ENCODE measurements around the gene AOPEP. TPM values are rescaled to one million over a fixed set of nuclear protein-coding genes. Genes with fewer than 3 reads are reported as not detected.

AOPEP gene
- polyA plus RNA-seq, 1 donor from 2014 or later, result 10.0 TPM

DNA sequence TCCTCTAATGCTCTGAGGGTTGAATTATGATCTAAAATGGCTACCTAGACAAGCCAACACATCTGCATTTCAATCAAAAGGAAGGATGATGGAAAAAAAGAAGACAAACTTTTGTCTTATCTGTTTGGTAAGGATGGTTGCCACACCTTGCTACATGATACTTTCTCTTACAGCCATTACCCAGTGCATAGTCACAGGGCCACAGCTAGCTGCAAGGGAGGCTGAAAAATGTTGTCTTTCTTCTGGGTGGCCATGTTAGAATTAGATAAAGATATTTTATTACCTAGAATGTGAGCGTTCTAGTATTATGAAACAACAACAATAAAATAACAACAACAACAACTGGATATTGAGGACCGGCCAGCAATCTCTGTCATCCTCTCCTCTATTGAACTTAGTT, 4.7 kb upstream of the AOPEP start:
- TF ChIP-seq EP300 (conservative IDR thresholded peaks at IDR 0.05; ENCODE audit: poor library complexity, severe bottlenecking), result no peak
- no peak for TF ChIP-seq TAF1 (IDR thresholded peaks at IDR 0.05; ENCODE audit: low read depth)
- TF ChIP-seq, protein P1, sequence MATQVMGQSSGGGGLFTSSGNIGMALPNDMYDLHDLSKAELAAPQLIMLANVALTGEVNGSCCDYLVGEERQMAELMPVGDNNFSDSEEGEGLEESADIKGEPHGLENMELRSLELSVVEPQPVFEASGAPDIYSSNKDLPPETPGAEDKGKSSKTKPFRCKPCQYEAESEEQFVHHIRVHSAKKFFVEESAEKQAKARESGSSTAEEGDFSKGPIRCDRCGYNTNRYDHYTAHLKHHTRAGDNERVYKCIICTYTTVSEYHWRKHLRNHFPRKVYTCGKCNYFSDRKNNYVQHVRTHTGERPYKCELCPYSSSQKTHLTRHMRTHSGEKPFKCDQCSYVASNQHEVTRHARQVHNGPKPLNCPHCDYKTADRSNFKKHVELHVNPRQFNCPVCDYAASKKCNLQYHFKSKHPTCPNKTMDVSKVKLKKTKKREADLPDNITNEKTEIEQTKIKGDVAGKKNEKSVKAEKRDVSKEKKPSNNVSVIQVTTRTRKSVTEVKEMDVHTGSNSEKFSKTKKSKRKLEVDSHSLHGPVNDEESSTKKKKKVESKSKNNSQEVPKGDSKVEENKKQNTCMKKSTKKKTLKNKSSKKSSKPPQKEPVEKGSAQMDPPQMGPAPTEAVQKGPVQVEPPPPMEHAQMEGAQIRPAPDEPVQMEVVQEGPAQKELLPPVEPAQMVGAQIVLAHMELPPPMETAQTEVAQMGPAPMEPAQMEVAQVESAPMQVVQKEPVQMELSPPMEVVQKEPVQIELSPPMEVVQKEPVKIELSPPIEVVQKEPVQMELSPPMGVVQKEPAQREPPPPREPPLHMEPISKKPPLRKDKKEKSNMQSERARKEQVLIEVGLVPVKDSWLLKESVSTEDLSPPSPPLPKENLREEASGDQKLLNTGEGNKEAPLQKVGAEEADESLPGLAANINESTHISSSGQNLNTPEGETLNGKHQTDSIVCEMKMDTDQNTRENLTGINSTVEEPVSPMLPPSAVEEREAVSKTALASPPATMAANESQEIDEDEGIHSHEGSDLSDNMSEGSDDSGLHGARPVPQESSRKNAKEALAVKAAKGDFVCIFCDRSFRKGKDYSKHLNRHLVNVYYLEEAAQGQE (IDR thresholded peaks at IDR 0.05; ENCODE audit: borderline replicate concordance), result no peak
- H4K20me1 ChIP-seq (ENCODE audit: insufficient read depth), result no peaks in the 10 kb centered on the region
- no peaks in the 10 kb centered on the region for H3K9me2 ChIP-seq (ENCODE audit: insufficient read depth, low read length)
- no peak overlapping the region for H3K4me2 ChIP-seq (ENCODE audit: low read length)
- H2AFZ ChIP-seq (ENCODE audit: low read depth, low read length), result no peak overlapping the region
- no peak overlapping the region for H3K4me3 ChIP-seq (ENCODE audit: low read length)
- no peak overlapping the region for H3K27ac ChIP-seq (ENCODE audit: low read length)
- H3K27me3 ChIP-seq (ENCODE audit: insufficient read depth, low read depth, low read length), result no peaks in the 10 kb centered on the region
- H3K79me2 ChIP-seq (replicated peaks; ENCODE audit: insufficient read depth, low read length), result no peaks in the 10 kb centered on the region
- no peaks in the 10 kb centered on the region for H3K36me3 ChIP-seq (ENCODE audit: insufficient read depth, low read length)
- H3F3A ChIP-seq (ENCODE audit: insufficient read depth, low read length, poor library complexity, severe bottlenecking), result no peaks in the 10 kb centered on the region
- no peaks in the 10 kb centered on the region for H3K9me3 ChIP-seq (ENCODE audit: low read length)
- H3K9ac ChIP-seq (ENCODE audit: low read length), result no peak overlapping the region

DNA sequence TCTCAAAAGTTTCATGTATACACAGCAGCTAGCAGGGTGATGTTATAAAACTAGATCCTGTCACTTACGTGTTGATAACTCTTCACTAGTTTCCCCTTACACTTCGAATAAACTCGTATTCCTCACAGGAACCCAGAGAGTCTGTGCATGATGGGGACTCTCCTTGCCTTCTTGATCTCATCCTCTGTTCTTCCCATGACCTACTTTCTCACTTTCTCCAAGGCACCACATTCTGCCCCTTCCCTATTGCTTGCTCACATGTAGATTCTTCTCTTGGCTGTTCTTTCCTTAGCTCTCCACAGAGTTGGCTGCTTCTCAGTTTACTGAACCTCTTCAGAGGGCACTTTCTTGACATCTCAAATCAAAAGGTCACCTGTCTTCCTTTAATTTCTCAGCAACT, 1.2 kb upstream of the AOPEP start:
- Histone ChIP-seq H3K79me2 (replicated peaks; ENCODE audit: insufficient read depth, low read length) (peaks cover 18% of the 10 kb centered on the region), H3K9me2 (ENCODE audit: insufficient read depth, low read length) (no peaks in the 10 kb centered on the region), H3K27me3 (ENCODE audit: insufficient read depth, low read depth, low read length) (no peaks in the 10 kb centered on the region), H2AFZ (ENCODE audit: low read depth, low read length) (no peak overlapping the region), H3K36me3 (ENCODE audit: insufficient read depth, low read length) (no peaks in the 10 kb centered on the region), H3F3A (ENCODE audit: insufficient read depth, low read length, poor library complexity, severe bottlenecking) (no peaks in the 10 kb centered on the region), H3K4me3 (ENCODE audit: low read length) (no peak overlapping the region), H3K27ac (ENCODE audit: low read length) (no peak overlapping the region), H3K4me2 (ENCODE audit: low read length) (no peak overlapping the region), H4K20me1 (ENCODE audit: insufficient read depth) (no peaks in the 10 kb centered on the region), H3K9me3 (ENCODE audit: low read length) (no peaks in the 10 kb centered on the region), H3K9ac (ENCODE audit: low read length) (no peak overlapping the region)
- TF ChIP-seq RAD21 (conservative IDR thresholded peaks at IDR 0.05), result no peak
- no peak for TF ChIP-seq POLR2AphosphoS5 (IDR thresholded peaks at IDR 0.05)
- TF ChIP-seq, protein P1 (IDR thresholded peaks at IDR 0.05; ENCODE audit: borderline replicate concordance), result no peak
- no peak for TF ChIP-seq TAF1 (IDR thresholded peaks at IDR 0.05; ENCODE audit: low read depth)
- TF ChIP-seq, protein P2, sequence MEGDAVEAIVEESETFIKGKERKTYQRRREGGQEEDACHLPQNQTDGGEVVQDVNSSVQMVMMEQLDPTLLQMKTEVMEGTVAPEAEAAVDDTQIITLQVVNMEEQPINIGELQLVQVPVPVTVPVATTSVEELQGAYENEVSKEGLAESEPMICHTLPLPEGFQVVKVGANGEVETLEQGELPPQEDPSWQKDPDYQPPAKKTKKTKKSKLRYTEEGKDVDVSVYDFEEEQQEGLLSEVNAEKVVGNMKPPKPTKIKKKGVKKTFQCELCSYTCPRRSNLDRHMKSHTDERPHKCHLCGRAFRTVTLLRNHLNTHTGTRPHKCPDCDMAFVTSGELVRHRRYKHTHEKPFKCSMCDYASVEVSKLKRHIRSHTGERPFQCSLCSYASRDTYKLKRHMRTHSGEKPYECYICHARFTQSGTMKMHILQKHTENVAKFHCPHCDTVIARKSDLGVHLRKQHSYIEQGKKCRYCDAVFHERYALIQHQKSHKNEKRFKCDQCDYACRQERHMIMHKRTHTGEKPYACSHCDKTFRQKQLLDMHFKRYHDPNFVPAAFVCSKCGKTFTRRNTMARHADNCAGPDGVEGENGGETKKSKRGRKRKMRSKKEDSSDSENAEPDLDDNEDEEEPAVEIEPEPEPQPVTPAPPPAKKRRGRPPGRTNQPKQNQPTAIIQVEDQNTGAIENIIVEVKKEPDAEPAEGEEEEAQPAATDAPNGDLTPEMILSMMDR (IDR thresholded peaks at IDR 0.05; ENCODE audit: poor library complexity, severe bottlenecking), result no peak
- TF ChIP-seq MXI1 (conservative IDR thresholded peaks at IDR 0.05; ENCODE audit: poor library complexity, severe bottlenecking), result no peak
- TF ChIP-seq EP300 (conservative IDR thresholded peaks at IDR 0.05; ENCODE audit: poor library complexity, severe bottlenecking), result no peak
- no peak for TF ChIP-seq SMC3 (conservative IDR thresholded peaks at IDR 0.05; ENCODE audit: poor library complexity)
- no peak for TF ChIP-seq EZH2 (IDR thresholded peaks at IDR 0.05; ENCODE audit: borderline replicate concordance, insufficient read depth, low read length, poor library complexity, severe bottlenecking)
